NK-92 (cell line): ENCODE measurements around the gene WDR90.

ENCODE experiments used
- DNase-seq: peaks from one replicate; lab custom pipeline; 2025; ENCODE audit not compliant: unreplicated experiment; lab: John Stamatoyannopoulos, UW

The WDR90 gene

GRCh38 chr16:625977-626765 is 23.0 kb upstream of the WDR90 start:
- DNase-seq = no peak

GRCh38 chr16:626787-627453 is 22.2 kb upstream of the WDR90 start:
- no peak for DNase-seq

GRCh38 chr16:627454-628239 is 21.5 kb upstream of the WDR90 start:
- DNase-seq = no peak

GRCh38 chr16:628321-629061 is 20.7 kb upstream of the WDR90 start:
- DNase-seq = no peak

- no peak for DNase-seq
Observed at GRCh38 chr16:629185-629832, 19.9 kb upstream of the WDR90 start.

- DNase-seq = no peak
Observed at GRCh38 chr16:629833-630248, 19.3 kb upstream of the WDR90 start.

- DNase-seq = no peak
Observed at GRCh38 chr16:630249-630814, 18.8 kb upstream of the WDR90 start.

- no peak for DNase-seq
Observed at GRCh38 chr16:630815-631405, 18.3 kb upstream of the WDR90 start, which contains the start of gene WFIKKN1. Gene WFIKKN1, plus strand, starts transcription at chr16:630985. Its CDS starts 269 bp downstream, at chr16:631254.

GRCh38 chr16:631808-632358 is 17.3 kb upstream of the WDR90 start:
- DNase-seq = no peak

- DNase-seq = no peak
Observed at GRCh38 chr16:632486-633335, 16.5 kb upstream of the WDR90 start.

GRCh38 chr16:633336-634050 is 15.7 kb upstream of the WDR90 start:
- DNase-seq = no peak

GRCh38 chr16:634051-634670 is 15.0 kb upstream of the WDR90 start:
- DNase-seq = no peak

- no peak for DNase-seq
Observed at GRCh38 chr16:634996-635395, 14.2 kb upstream of the WDR90 start.

GRCh38 chr16:635573-636205 is 13.5 kb upstream of the WDR90 start:
- DNase-seq = no peak

- peak; percentile 47 for DNase-seq
Observed at GRCh38 chr16:636206-637080, 12.7 kb upstream of the WDR90 start, which contains the start of gene METTL26. Gene METTL26, minus strand, starts transcription at chr16:636305. Its CDS starts 15 bp downstream, at chr16:636290.
